GM23338 (cell line): ENCODE data around the gene OR8B2. TPM values are rescaled to one million over a fixed set of nuclear protein-coding genes. Genes with fewer than 3 reads are reported as not detected.

Source experiments
- ATAC-seq: fragments of 200-7000 bp; cut with Tn5 transposase; 3 replicates; pipeline ENCODE4 v1.9.1; 2020
- DNase-seq: peaks from one replicate; pipeline ENCODE4 v3.0.0-alpha.2; 2015; ENCODE audit warnings: low spot score
- H2AFZ ChIP-seq: fragments of 200-600 bp; sonication (generic); 2 replicates; pipeline ENCODE4 v1.8.0; 2016; ENCODE audit warnings: antibody characterized with exemption, mild to moderate bottlenecking, moderate library complexity
- H3F3A ChIP-seq: fragments of 200-600 bp; sonication (generic); replicated peaks from 2 replicates; pipeline ENCODE4 v1.8.0; 2017; ENCODE audit warnings: antibody characterized with exemption, mixed run types, low read depth
- H3K27ac ChIP-seq: fragments of 200-600 bp; sonication (generic); 2 replicates; pipeline ENCODE4 v1.6.1; 2016; ENCODE audit warnings: low read depth
- H3K27me3 ChIP-seq: fragments of 200-600 bp; sonication (generic); 2 replicates; pipeline ENCODE4 v1.8.0; 2016; ENCODE audit warnings: mild to moderate bottlenecking, mixed run types, moderate library complexity; ENCODE audit not compliant: insufficient read depth
- H3K36me3 ChIP-seq: fragments of 200-600 bp; sonication (generic); 2 replicates; pipeline ENCODE4 v1.8.0; 2016; ENCODE audit warnings: mild to moderate bottlenecking; ENCODE audit not compliant: insufficient read depth
- H3K4me1 ChIP-seq: fragments of 200-600 bp; sonication (generic); 2 replicates; pipeline ENCODE4 v1.8.0; 2016; ENCODE audit warnings: mild to moderate bottlenecking, moderate library complexity; ENCODE audit not compliant: insufficient read depth
- H3K4me2 ChIP-seq: fragments of 200-600 bp; sonication (generic); 2 replicates; pipeline ENCODE4 v1.7.1; 2017; ENCODE audit warnings: mixed run types
- H3K4me3 ChIP-seq: fragments of 200-600 bp; sonication (generic); 2 replicates; pipeline ENCODE4 v1.6.1; 2016; ENCODE audit warnings: mixed run types
- H3K79me2 ChIP-seq: fragments of 200-600 bp; sonication (generic); replicated peaks from 2 replicates; pipeline ENCODE4 v1.8.0; 2017; ENCODE audit warnings: mild to moderate bottlenecking; ENCODE audit not compliant: insufficient read depth
- H3K9me2 ChIP-seq: fragments of 200-600 bp; sonication (generic); 2 replicates; pipeline ENCODE4 v1.8.0; 2017; ENCODE audit not compliant: insufficient read depth
- H4K20me1 ChIP-seq: fragments of 200-600 bp; sonication (generic); replicated peaks from 2 replicates; pipeline ENCODE4 v1.8.0; 2017; ENCODE audit warnings: mild to moderate bottlenecking; ENCODE audit not compliant: insufficient read depth
- H3K27ac Mint-ChIP-seq: 2 replicates; pipeline ENCODE4 v1.8.0; 2020; ENCODE audit warnings: inconsistent platforms, mild to moderate bottlenecking, moderate library complexity, mixed read lengths
- H3K27me3 Mint-ChIP-seq: 3 replicates; pipeline ENCODE4 v1.8.0; 2022; ENCODE audit warnings: low read depth, mild to moderate bottlenecking, moderate library complexity, mixed read lengths, inconsistent platforms; ENCODE audit not compliant: insufficient read depth, poor library complexity
- H3K36me3 Mint-ChIP-seq: 3 replicates; pipeline ENCODE4 v1.8.0; 2021; ENCODE audit warnings: low read depth, mild to moderate bottlenecking, inconsistent platforms, moderate library complexity, mixed read lengths
- H3K4me1 Mint-ChIP-seq: 3 replicates; pipeline ENCODE4 v1.8.0; 2020; ENCODE audit warnings: mild to moderate bottlenecking, inconsistent platforms, mixed read lengths
- H3K4me3 Mint-ChIP-seq: 3 replicates; pipeline ENCODE4 v1.8.0; 2021; ENCODE audit warnings: moderate library complexity, mild to moderate bottlenecking, inconsistent platforms, mixed read lengths
- H3K9me3 Mint-ChIP-seq: 3 replicates; pipeline ENCODE4 v1.8.0; 2020; ENCODE audit warnings: moderate library complexity, mild to moderate bottlenecking, inconsistent platforms, mixed read lengths
- CREB1 ChIP-seq: fragments of 250-450 bp; sonication (Bioruptor Pico); IDR thresholded peaks from 2 replicates; pipeline ENCODE4 v1.5.0; 2020; ENCODE audit warnings: low read depth, mild to moderate bottlenecking, moderate library complexity
- CTCF ChIP-seq, 2 experiments: fragments of 200-600 bp in 1 of 2; sonication (generic) in 1 of 2; conservative IDR thresholded peaks; 2 replicates each; pipeline versions ENCODE4 v1.5.1 to v1.6.1; 2016 to 2017; ENCODE audit warnings: antibody characterized with exemption in 2 of 2, low read depth in 2 of 2, mild to moderate bottlenecking in 2 of 2, moderate library complexity in 1 of 2
- EZH2 ChIP-seq: fragments of 200-600 bp; sonication (generic); IDR thresholded peaks from one replicate; pipeline ENCODE4 v1.8.0; 2017; ENCODE audit warnings: antibody characterized with exemption, mild to moderate bottlenecking, low read depth; ENCODE audit not compliant: unreplicated experiment
- EZH2phosphoT487 ChIP-seq: fragments of 200-600 bp; sonication (generic); IDR thresholded peaks from one replicate; pipeline ENCODE4 v1.8.1; 2018; ENCODE audit warnings: antibody characterized with exemption; ENCODE audit not compliant: unreplicated experiment
- JUNB ChIP-seq: IDR thresholded peaks from one replicate; pipeline ENCODE4 v1.6.1; 2016; ENCODE audit warnings: antibody characterized with exemption; ENCODE audit not compliant: unreplicated experiment
- NANOG ChIP-seq: IDR thresholded peaks from 2 replicates; pipeline ENCODE4 v1.6.1; 2016; ENCODE audit warnings: antibody characterized with exemption, borderline replicate concordance
- POLR2AphosphoS5 ChIP-seq: IDR thresholded peaks from 2 replicates; pipeline ENCODE4 v1.6.1; 2016; ENCODE audit warnings: antibody characterized with exemption, low read depth
- REST ChIP-seq: IDR thresholded peaks from one replicate; pipeline ENCODE4 v1.6.1; 2018; ENCODE audit warnings: antibody characterized with exemption; ENCODE audit not compliant: unreplicated experiment
- STAT1 ChIP-seq: IDR thresholded peaks from one replicate; pipeline ENCODE4 v1.6.1; 2016; ENCODE audit warnings: antibody characterized with exemption; ENCODE audit not compliant: unreplicated experiment
- ZNF114 ChIP-seq: fragments of 250-450 bp; sonication (Bioruptor Pico); IDR thresholded peaks from 2 replicates; pipeline ENCODE4 v1.5.0; 2020; ENCODE audit warnings: mild to moderate bottlenecking, moderate library complexity
- ZNF331 ChIP-seq: fragments of 250-450 bp; sonication (Bioruptor Pico); IDR thresholded peaks from 2 replicates; pipeline ENCODE4 v1.5.0; 2020; ENCODE audit warnings: low read depth, mild to moderate bottlenecking, moderate library complexity
- polyA plus RNA-seq: library from polyadenylated mRNA; unstranded; fragments of >200 nt; fragmentation: Nextera tagmentation; extraction: Ambion mirVana; gene quantifications from 2 replicates; pipeline ENCODE4 v1.2.1, GENCODE V29; 2016
- total RNA-seq: library from RNA; depleted of rRNA; stranded (reverse); fragments of >200 nt; shearing (Covaris generic); gene quantifications from 2 replicates; pipeline ENCODE4 v1.2.3, GENCODE V29; 2014
- TF ChIP-seq, protein P1 (sequence below): IDR thresholded peaks from 2 replicates; pipeline ENCODE4 v1.6.1; 2016; ENCODE audit warnings: antibody characterized with exemption
- TF ChIP-seq, protein P2 (sequence below): fragments of 250-450 bp; sonication (Bioruptor Pico); IDR thresholded peaks from 2 replicates; pipeline ENCODE4 v1.5.0; 2020; ENCODE audit warnings: mild to moderate bottlenecking, moderate library complexity

OR8B2 gene
- total and polyA plus RNA-seq, 2 experiments from 2014 or later = not detected

DNA sequence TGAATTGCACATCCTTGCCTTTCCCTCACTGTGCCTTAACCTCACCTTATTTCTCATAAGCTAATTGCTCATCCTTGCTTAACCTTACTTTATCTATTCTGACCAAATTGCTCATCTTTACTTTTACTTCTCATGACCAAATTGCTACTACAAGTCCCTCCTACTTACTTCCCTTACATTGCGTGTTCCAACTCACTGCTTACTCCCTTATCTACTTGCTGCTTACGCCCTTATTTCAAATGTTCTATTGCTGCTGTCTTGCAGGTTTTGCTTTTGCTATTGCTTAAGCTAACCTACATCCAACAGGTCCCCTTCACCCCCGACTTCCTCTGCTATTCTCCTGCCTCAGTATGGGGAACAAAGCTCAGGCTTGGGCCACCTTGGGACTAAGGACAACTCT, 8.0 kb downstream of the OR8B2 start:
- no peaks in the 10 kb centered on the region for H3K4me1 Mint-ChIP-seq
- H3F3A ChIP-seq = no peaks in the 10 kb centered on the region
- H3K79me2 ChIP-seq = no peaks in the 10 kb centered on the region
- no peaks in the 10 kb centered on the region; the same call in 1 of the 2 replicates for H3K9me2 ChIP-seq
- peaks cover 10% of the 10 kb centered on the region; the same call in 2 of the 3 replicates for H3K9me3 Mint-ChIP-seq
- peaks cover 5% of the 10 kb centered on the region; the same call in 2 of the 3 replicates for H3K36me3 Mint-ChIP-seq
- TF ChIP-seq ZNF114 (no peak), REST (no peak), POLR2AphosphoS5 (no peak), CTCF (conservative IDR thresholded peaks at IDR 0.05; ENCODE audit: low read depth in 2 of 2) (no peak), NANOG (no peak), CREB1 (CRISPR knock-in tag) (no peak), JUNB (no peak), ZNF331 (CRISPR knock-in tag) (no peak), EZH2phosphoT487 (no peak), STAT1 (no peak), EZH2 (no peak)
- TF ChIP-seq, protein P1, sequence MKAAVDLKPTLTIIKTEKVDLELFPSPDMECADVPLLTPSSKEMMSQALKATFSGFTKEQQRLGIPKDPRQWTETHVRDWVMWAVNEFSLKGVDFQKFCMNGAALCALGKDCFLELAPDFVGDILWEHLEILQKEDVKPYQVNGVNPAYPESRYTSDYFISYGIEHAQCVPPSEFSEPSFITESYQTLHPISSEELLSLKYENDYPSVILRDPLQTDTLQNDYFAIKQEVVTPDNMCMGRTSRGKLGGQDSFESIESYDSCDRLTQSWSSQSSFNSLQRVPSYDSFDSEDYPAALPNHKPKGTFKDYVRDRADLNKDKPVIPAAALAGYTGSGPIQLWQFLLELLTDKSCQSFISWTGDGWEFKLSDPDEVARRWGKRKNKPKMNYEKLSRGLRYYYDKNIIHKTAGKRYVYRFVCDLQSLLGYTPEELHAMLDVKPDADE = no peak
- TF ChIP-seq, protein P2, sequence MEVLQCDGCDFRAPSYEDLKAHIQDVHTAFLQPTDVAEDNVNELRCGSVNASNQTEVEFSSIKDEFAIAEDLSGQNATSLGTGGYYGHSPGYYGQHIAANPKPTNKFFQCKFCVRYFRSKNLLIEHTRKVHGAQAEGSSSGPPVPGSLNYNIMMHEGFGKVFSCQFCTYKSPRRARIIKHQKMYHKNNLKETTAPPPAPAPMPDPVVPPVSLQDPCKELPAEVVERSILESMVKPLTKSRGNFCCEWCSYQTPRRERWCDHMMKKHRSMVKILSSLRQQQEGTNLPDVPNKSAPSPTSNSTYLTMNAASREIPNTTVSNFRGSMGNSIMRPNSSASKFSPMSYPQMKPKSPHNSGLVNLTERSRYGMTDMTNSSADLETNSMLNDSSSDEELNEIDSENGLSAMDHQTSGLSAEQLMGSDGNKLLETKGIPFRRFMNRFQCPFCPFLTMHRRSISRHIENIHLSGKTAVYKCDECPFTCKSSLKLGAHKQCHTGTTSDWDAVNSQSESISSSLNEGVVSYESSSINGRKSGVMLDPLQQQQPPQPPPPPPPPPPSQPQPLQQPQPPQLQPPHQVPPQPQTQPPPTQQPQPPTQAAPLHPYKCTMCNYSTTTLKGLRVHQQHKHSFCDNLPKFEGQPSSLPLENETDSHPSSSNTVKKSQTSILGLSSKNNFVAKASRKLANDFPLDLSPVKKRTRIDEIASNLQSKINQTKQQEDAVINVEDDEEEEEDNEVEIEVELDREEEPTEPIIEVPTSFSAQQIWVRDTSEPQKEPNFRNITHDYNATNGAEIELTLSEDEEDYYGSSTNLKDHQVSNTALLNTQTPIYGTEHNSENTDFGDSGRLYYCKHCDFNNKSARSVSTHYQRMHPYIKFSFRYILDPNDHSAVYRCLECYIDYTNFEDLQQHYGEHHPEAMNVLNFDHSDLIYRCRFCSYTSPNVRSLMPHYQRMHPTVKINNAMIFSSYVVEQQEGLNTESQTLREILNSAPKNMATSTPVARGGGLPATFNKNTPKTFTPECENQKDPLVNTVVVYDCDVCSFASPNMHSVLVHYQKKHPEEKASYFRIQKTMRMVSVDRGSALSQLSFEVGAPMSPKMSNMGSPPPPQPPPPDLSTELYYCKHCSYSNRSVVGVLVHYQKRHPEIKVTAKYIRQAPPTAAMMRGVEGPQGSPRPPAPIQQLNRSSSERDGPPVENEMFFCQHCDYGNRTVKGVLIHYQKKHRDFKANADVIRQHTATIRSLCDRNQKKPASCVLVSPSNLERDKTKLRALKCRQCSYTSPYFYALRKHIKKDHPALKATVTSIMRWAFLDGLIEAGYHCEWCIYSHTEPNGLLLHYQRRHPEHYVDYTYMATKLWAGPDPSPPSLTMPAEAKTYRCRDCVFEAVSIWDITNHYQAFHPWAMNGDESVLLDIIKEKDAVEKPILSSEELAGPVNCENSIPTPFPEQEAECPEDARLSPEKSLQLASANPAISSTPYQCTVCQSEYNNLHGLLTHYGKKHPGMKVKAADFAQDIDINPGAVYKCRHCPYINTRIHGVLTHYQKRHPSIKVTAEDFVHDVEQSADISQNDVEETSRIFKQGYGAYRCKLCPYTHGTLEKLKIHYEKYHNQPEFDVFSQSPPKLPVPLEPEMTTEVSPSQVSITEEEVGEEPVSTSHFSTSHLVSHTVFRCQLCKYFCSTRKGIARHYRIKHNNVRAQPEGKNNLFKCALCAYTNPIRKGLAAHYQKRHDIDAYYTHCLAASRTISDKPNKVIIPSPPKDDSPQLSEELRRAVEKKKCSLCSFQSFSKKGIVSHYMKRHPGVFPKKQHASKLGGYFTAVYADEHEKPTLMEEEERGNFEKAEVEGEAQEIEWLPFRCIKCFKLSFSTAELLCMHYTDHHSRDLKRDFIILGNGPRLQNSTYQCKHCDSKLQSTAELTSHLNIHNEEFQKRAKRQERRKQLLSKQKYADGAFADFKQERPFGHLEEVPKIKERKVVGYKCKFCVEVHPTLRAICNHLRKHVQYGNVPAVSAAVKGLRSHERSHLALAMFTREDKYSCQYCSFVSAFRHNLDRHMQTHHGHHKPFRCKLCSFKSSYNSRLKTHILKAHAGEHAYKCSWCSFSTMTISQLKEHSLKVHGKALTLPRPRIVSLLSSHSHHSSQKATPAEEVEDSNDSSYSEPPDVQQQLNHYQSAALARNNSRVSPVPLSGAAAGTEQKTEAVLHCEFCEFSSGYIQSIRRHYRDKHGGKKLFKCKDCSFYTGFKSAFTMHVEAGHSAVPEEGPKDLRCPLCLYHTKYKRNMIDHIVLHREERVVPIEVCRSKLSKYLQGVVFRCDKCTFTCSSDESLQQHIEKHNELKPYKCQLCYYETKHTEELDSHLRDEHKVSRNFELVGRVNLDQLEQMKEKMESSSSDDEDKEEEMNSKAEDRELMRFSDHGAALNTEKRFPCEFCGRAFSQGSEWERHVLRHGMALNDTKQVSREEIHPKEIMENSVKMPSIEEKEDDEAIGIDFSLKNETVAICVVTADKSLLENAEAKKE = no peak
- H3K27ac Mint-ChIP-seq = no peak overlapping the region
- H3K27me3 Mint-ChIP-seq = no peaks in the 10 kb centered on the region
- ATAC-seq = no peak
- H3K27me3 ChIP-seq = no peaks in the 10 kb centered on the region
- no peak overlapping the region for H3K4me3 Mint-ChIP-seq
- H3K4me2 ChIP-seq = no peak overlapping the region
- no peak overlapping the region for H3K27ac ChIP-seq
- no peaks in the 10 kb centered on the region for H3K36me3 ChIP-seq
- H3K4me3 ChIP-seq = no peak overlapping the region
- no peak overlapping the region for H2AFZ ChIP-seq
- DNase-seq = no peak
- H3K4me1 ChIP-seq = no peaks in the 10 kb centered on the region
- H4K20me1 ChIP-seq = no peaks in the 10 kb centered on the region
